Posterior cingulate gyrus (tissue), 11 donors: ENCODE data around the gene FAM20A.
"Not testable (repeated sequence)": the region's sequence is repeated elsewhere in the genome, so short reads cannot be mapped to it uniquely, and the experiment has no call there.

Source experiments
- DNase-seq, 10 donors: peaks; one replicate each; pipeline versions ENCODE4 v3.0.0 to v3.0.0-alpha.2; 2020 to 2021; ENCODE audit warnings: mixed read lengths in 3 of 10
- intact Hi-C: fragments of 100-400 bp; cut with DNase I; formaldehyde crosslinking; loops from one replicate; pipeline ENCODE4 v1.15.1; 2023

FAM20A gene

DNA sequence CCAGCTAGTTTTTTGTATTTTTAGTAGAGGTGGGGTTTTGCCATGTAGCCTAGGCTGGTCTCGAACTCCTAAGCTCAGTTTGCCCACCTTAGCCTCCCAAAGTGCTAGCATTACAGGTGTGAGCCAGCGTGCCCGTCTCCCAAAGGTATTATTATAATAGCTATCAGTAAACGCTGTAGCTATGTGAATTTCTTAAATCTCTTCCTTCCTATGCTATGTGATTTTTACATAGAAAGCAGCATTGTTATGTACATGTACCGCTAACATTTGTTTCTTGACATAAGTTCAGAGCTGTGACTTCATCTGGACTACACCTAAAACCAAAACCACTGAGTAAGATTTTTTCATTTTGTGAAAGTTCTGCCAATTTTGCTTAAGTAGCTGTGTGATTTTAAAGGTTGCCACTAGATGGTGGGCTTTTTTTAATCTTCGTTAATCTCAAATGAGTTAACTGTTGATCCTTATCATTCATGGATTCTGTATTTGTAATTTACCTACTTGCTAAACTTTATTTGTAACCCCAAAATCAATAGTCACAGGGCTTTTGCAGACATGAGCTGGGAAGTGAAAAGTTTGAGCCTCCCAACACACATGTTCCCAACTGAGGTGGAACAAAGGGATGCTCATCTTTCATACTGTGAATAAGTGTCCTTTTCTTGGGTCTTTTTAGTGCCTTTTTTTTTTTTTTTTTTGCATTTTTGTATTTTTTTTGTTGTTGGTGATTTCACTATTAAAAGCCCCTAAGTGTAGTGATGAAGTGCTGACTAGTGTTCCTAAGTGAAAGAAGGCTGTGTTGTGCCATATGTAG, 67.1 kb downstream of the FAM20A start:
- no peak for DNase-seq
- intact Hi-C loops = loop anchor here (5.0 kb wide), 2 partner anchors 78 to 228 kb away; no protein-coding TSS in a partner anchor

DNA sequence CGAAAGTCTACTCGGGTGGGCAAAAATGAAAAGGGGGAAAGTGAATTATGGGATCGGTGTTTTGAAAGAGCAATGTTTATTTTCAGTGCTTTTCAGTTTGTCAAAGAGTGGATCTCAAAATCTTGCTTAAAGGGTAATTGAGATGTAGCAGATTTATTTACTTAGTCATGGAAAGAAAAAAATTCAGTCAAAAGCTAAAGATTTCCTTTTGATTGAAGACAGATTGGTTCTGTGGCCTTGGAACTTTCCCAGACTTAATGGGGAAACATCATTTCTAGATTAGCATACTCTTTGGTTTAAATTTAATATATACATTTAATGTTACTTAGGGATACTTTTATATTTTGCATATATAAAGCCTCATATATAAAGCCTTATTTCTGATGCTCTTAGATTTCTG, 68.3 kb downstream of the FAM20A start:
- intact Hi-C loops = loop anchor here (5.0 kb wide), 2 partner anchors 79 to 229 kb away; no protein-coding TSS in a partner anchor
- DNase-seq = no peak

DNA sequence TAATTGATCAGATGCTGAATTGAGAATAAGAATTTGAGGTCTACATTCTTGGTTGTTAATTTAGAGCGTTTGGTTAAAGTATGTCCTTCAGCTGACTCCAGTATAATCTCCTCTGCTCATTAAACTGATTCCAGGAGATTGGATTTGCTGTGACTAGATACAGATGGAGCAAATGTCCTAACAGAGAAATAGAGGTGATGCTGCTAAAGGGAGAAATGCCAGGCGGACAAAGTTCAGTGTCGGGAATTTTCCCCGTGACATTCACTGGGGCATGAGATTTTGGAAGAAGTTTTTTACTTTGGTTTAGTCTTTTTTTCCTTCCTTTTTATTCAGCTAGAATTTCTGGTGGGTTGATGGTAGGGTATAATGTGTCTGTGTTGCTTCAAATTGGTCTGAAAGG, 69.9 kb downstream of the FAM20A start:
- intact Hi-C loops = loop anchor here (5.0 kb wide), 2 partner anchors 81 to 231 kb away; no protein-coding TSS in a partner anchor
- DNase-seq = no peak

DNA sequence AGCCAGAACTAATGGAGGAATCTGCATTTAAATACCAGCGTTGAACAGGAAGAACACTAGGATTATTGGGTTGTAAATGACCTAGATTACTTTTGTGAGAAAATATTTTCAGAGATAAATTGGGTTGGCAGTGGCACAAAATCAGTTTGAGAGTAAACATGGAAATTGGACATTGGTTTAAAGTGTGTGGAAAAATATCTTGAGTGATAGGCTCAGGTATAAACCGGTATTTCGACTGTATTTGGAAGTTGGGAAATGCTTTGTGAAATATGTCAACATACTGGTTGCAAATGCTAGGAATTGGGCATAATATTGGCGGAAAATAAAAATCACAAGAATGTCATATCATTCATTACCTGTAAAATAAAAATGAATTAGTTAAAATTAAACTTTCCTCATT, 73.9 kb downstream of the FAM20A start:
- intact Hi-C loops = no loop called here
- DNase-seq = no peak

GRCh38 chr17:68526548-68526947, 74.6 kb downstream of the FAM20A start:
- no peak for DNase-seq
- intact Hi-C loops = no loop called here

DNA sequence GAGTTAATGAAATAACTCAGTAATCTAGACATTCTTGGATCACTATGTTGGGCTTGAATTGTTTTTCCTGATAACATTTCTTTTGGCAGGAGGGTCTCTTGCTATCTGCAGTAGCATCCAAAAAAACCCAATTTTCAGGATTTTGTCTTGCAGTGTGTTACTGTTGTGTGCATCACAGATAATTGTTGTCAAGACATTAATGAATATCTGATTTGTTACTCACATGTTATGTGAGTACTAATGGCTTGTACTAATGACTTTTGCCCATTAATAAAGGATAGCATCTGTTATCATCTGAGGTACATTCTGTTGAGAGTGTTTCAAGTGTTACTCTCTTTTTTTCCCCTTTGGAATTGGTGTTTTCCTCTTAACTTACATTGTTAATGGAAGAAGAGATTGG, 78.9 kb downstream of the FAM20A start:
- no peak for DNase-seq
- intact Hi-C loops = no loop called here

GRCh38 chr17:68519911-68520310, 81.3 kb downstream of the FAM20A start:
- intact Hi-C loops = loop anchor here (10.0 kb wide), 1 partner anchor 715 kb away; no protein-coding TSS in a partner anchor
- no peak for DNase-seq

DNA sequence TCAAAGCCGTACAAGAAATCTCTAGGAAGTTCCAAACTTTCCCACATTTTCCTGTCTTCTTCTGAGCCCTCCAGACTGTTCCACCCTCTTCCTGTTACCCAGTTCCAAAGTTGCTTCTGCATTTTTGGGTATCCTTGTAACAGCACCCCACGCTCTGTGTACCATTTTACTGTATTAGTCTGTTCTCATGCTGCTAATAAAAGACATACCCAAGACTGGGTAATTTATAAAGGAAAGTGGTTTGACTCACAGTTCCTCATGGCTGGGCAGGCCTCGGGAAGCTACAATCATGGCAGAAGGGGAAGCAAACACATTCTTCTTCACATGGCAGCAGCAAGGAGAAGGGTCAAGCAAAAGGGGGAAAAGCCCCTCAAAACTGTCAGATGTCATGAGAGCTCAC, 82.1 kb downstream of the FAM20A start:
- DNase-seq = not testable (repeated sequence)
- intact Hi-C loops = loop anchor here (10.0 kb wide), 1 partner anchor 716 kb away; no protein-coding TSS in a partner anchor

DNA sequence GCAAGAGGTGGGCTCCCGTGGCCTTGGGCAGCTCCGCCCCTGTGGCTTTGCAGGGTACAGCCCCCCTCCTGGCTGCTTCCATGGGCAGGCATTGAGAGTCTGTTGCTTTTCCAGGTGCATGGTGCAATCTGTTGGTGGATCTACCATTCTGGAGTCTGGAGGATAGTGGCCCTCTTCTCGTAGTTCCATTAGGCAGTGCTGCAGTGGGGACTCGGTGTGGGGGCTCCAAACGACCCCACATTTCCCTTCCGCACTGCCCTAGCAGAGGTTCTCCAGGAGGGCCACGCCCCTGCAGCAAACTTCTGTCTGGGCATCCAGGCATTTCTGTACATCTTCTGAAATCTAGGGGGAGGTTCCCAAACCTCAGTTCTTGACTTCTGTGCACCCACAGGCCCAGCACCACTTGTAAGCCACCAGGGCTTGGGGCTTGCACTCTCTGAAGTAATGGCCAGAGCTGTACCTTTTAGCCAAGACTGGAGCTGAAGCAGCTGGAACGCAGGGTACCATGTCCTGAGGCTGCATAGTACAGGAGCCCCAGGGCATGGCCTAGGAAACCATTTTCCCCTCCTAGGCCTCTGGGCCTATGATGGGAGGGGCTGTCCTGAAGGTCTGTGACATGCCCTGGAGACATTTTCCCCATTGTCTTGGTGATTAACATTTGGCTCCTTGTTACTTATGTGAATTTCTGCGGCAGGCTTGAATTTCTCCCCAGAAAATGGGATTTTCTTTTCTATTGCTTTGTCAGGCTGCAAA, 82.9 kb downstream of the FAM20A start:
- DNase-seq = no peak
- intact Hi-C loops = loop anchor here (10.0 kb wide), 1 partner anchor 717 kb away; no protein-coding TSS in a partner anchor

GRCh38 chr17:68517605-68518004, 83.6 kb downstream of the FAM20A start:
- DNase-seq = not testable (repeated sequence)
- intact Hi-C loops = loop anchor here (10.0 kb wide), 1 partner anchor 717 kb away; no protein-coding TSS in a partner anchor

DNA sequence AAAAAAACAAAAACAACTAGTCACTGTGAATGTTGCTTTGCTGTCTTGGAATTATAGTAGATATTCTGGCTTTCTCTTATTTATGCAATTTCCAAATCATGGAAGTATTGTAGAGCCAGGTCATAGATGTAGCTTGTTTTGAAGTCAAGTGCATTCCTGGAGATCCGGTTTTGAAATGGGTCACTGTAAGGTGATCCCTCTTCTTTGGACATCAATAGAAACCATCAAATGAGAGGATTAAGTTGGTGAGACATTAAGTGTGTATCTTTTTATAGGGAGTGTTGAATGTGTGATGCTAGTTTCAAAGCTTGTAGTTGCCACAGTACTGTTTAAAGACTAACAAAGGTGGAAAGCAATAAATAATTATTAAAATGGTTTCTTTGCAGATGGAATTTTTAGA, 84.4 kb downstream of the FAM20A start:
- intact Hi-C loops = loop anchor here (10.0 kb wide), 1 partner anchor 718 kb away; no protein-coding TSS in a partner anchor
- no peak for DNase-seq

GRCh38 chr17:68514831-68515635, 86.1 kb downstream of the FAM20A start:
- peak in 3 of 10 donors; percentile 30 to 84 (median 36) for DNase-seq
- intact Hi-C loops = loop anchor here (5.0 to 10.0 kb wide), 2 partner anchors 58 to 720 kb away; partner anchors contain the start of gene WIPI1

GRCh38 chr17:68513932-68514331, 87.2 kb downstream of the FAM20A start:
- no peak for DNase-seq
- intact Hi-C loops = loop anchor here (5.0 to 10.0 kb wide), 2 partner anchors 57 to 721 kb away; partner anchors contain the start of gene WIPI1

DNA sequence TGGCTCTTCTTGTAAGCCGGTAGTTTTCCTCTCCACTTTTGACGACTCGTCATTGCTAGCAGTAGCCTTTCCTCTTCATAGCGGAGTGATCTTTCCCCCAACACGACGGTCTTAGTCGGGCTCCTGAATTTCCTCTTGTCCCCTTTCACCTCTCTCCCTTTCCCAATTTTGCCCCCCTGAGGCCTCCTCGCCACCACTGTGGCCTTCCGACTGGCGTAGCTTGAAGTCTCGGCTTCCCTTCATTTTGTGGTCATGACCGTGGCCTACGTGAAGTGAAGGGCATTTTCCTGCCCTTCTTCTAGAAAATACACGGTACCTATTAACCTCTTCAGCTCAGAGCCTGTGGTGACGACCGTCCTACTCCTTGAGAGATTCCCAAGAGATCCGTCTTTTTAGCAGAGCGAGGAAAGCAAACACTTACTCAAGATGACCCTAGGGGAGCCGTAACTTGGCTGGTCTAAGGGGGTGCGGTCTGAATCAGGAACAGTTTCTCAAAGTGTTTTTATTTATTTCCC, 88.2 kb downstream of the FAM20A start:
- DNase-seq = no peak
- intact Hi-C loops = loop anchor here (5.0 to 10.0 kb wide), 2 partner anchors 56 to 722 kb away; partner anchors contain the start of gene WIPI1

GRCh38 chr17:68512247-68512959, 88.8 kb downstream of the FAM20A start, which contains the start of gene PRKAR1A:
Gene PRKAR1A, plus strand, starts transcription at chr17:68512430. Its CDS starts 2,970 bp downstream, at chr17:68515400.
- intact Hi-C loops = loop anchor here (5.0 to 10.0 kb wide), 2 partner anchors 55 to 722 kb away; partner anchors contain the start of gene WIPI1

GRCh38 chr17:68511671-68512246, 89.4 kb downstream of the FAM20A start:
- DNase-seq = peak; percentile 80 to 98 (median 85)
- intact Hi-C loops = loop anchor here (5.0 to 10.0 kb wide), 2 partner anchors 54 to 723 kb away; partner anchors contain the start of gene WIPI1

More at GRCh38 chr17:68512247-68512959, 88.8 kb downstream of the FAM20A start, which contains the start of gene PRKAR1A:
- peak; percentile 95 to 100 (median 99) for DNase-seq

- peak in 1 of 10 donors; percentile 38 for DNase-seq
- intact Hi-C loops = loop anchor here (5.0 to 10.0 kb wide), 2 partner anchors 54 to 724 kb away; partner anchors contain the start of gene WIPI1
Observed at GRCh38 chr17:68511254-68511670, 89.9 kb downstream of the FAM20A start.
